Loucy (cell line): ENCODE measurements around the gene IGSF5.

ENCODE experiments used
- CTCF ChIP-seq: fragments of 200-600 bp; sonication (generic); conservative IDR thresholded peaks from 2 replicates; pipeline ENCODE4 v1.5.1; 2014; ENCODE audit warnings: mild to moderate bottlenecking, antibody characterized with exemption, low read length
- EZH2phosphoT487 ChIP-seq: fragments of 200-600 bp; IDR thresholded peaks from 2 replicates; pipeline ENCODE4 v1.6.1; 2018; ENCODE audit warnings: antibody characterized with exemption, mild to moderate bottlenecking, moderate library complexity, borderline replicate concordance

GRCh38 chr21:39696618-39697017 lies 48.4 kb upstream of the IGSF5 start:
- TF ChIP-seq EZH2phosphoT487 (no peak), CTCF (no peak)
